Measurements from ENCODE around the gene COQ5.

Gene COQ5

GRCh38 chr12:120475643-120476042 lies 53.3 kb downstream of the COQ5 start:
- H3K9me3 ChIP-seq (replicated peaks; ENCODE audit: insufficient read depth, low read length), result no peaks in the 10 kb centered on the region
- DNase-seq, result no peak
- no peak overlapping the region for H2AFZ ChIP-seq (ENCODE audit: low read length)
- no peaks in the 10 kb centered on the region for H3K79me2 ChIP-seq (ENCODE audit: low read length)
- no peaks in the 10 kb centered on the region for H3K27me3 ChIP-seq (replicated peaks; ENCODE audit: insufficient read depth, low read length)
- no peak overlapping the region for H3K4me2 ChIP-seq (ENCODE audit: low read depth, low read length)
- no peak for TF ChIP-seq CTCF (IDR thresholded peaks at IDR 0.05; ENCODE audit: low read length)
- no peak for TF ChIP-seq EZH2 (optimal IDR thresholded peaks at IDR 0.05; ENCODE audit: low read depth, low read length)
- TF ChIP-seq EZH2phosphoT487 (IDR thresholded peaks at IDR 0.05; ENCODE audit: low read length), result no peak
- H4K20me1 ChIP-seq (ENCODE audit: insufficient read depth, low read length), result no peaks in the 10 kb centered on the region
- no peaks in the 10 kb centered on the region for H3F3A ChIP-seq (ENCODE audit: insufficient read depth, low read length)
- H3K36me3 ChIP-seq (replicated peaks; ENCODE audit: insufficient read depth, low read length), result no peaks in the 10 kb centered on the region
- H3K9ac ChIP-seq (ENCODE audit: low read length), result no peak overlapping the region
- no peak overlapping the region for H3K27ac ChIP-seq (ENCODE audit: low read length)
- no peak overlapping the region for H3K4me3 ChIP-seq (ENCODE audit: low read length)
- no peaks in the 10 kb centered on the region for H3K9me2 ChIP-seq (replicated peaks; ENCODE audit: insufficient read depth, low read length)
- no peaks in the 10 kb centered on the region for H3K4me1 ChIP-seq (ENCODE audit: low read length)

- Histone ChIP-seq H3K4me1 (ENCODE audit: low read length) (no peaks in the 10 kb centered on the region), H3K9me2 (replicated peaks; ENCODE audit: insufficient read depth, low read length) (no peaks in the 10 kb centered on the region), H3K4me3 (ENCODE audit: low read length) (no peak overlapping the region), H3K4me2 (ENCODE audit: low read depth, low read length) (no peak overlapping the region), H3K36me3 (replicated peaks; ENCODE audit: insufficient read depth, low read length) (no peaks in the 10 kb centered on the region), H3K27ac (ENCODE audit: low read length) (no peak overlapping the region), H3K9me3 (replicated peaks; ENCODE audit: insufficient read depth, low read length) (no peaks in the 10 kb centered on the region), H3K79me2 (ENCODE audit: low read length) (no peaks in the 10 kb centered on the region), H3K9ac (ENCODE audit: low read length) (no peak overlapping the region), H4K20me1 (ENCODE audit: insufficient read depth, low read length) (no peaks in the 10 kb centered on the region), H2AFZ (ENCODE audit: low read length) (no peak overlapping the region), H3F3A (ENCODE audit: insufficient read depth, low read length) (no peaks in the 10 kb centered on the region), H3K27me3 (replicated peaks; ENCODE audit: insufficient read depth, low read length) (no peaks in the 10 kb centered on the region)
- no peak for TF ChIP-seq EZH2 (optimal IDR thresholded peaks at IDR 0.05; ENCODE audit: low read depth, low read length)
- no peak for TF ChIP-seq CTCF (IDR thresholded peaks at IDR 0.05; ENCODE audit: low read length)
- TF ChIP-seq EZH2phosphoT487 (IDR thresholded peaks at IDR 0.05; ENCODE audit: low read length), result no peak
- no peak for DNase-seq
Observed at GRCh38 chr12:120474616-120474960, 54.4 kb downstream of the COQ5 start.

- Histone ChIP-seq H3F3A (ENCODE audit: insufficient read depth, low read length) (no peaks in the 10 kb centered on the region), H3K27me3 (replicated peaks; ENCODE audit: insufficient read depth, low read length) (no peaks in the 10 kb centered on the region), H3K4me3 (ENCODE audit: low read length) (no peak overlapping the region), H3K36me3 (replicated peaks; ENCODE audit: insufficient read depth, low read length) (no peaks in the 10 kb centered on the region), H3K9me3 (replicated peaks; ENCODE audit: insufficient read depth, low read length) (no peaks in the 10 kb centered on the region), H2AFZ (ENCODE audit: low read length) (no peak overlapping the region), H3K27ac (ENCODE audit: low read length) (no peak overlapping the region), H3K4me1 (ENCODE audit: low read length) (no peaks in the 10 kb centered on the region), H4K20me1 (ENCODE audit: insufficient read depth, low read length) (no peaks in the 10 kb centered on the region), H3K9ac (ENCODE audit: low read length) (no peak overlapping the region), H3K9me2 (replicated peaks; ENCODE audit: insufficient read depth, low read length) (no peaks in the 10 kb centered on the region), H3K4me2 (ENCODE audit: low read depth, low read length) (no peak overlapping the region), H3K79me2 (ENCODE audit: low read length) (peaks cover 1% of the 10 kb centered on the region)
- TF ChIP-seq EZH2phosphoT487 (IDR thresholded peaks at IDR 0.05; ENCODE audit: low read length) (no peak), CTCF (IDR thresholded peaks at IDR 0.05; ENCODE audit: low read length) (no peak), EZH2 (optimal IDR thresholded peaks at IDR 0.05; ENCODE audit: low read depth, low read length) (no peak)
- no peak for DNase-seq
Observed at GRCh38 chr12:120473807-120474615, 54.9 kb downstream of the COQ5 start.

Measured in MM.1S (cell line).